ENCODE measurements around the gene ITGA4. TPM values are rescaled to one million over a fixed set of nuclear protein-coding genes. Genes with fewer than 3 reads are reported as not detected.
A peak's percentile ranks its signal among the peaks of the same experiment; 100 is the strongest.

Gene ITGA4
- total and polyA plus RNA-seq, 9 of the 15 experiments (the other 6 are each of a cell fraction or from before 2014, with no cell fraction given), result 0.06 to 0.81 (median 0.27) TPM

DNA sequence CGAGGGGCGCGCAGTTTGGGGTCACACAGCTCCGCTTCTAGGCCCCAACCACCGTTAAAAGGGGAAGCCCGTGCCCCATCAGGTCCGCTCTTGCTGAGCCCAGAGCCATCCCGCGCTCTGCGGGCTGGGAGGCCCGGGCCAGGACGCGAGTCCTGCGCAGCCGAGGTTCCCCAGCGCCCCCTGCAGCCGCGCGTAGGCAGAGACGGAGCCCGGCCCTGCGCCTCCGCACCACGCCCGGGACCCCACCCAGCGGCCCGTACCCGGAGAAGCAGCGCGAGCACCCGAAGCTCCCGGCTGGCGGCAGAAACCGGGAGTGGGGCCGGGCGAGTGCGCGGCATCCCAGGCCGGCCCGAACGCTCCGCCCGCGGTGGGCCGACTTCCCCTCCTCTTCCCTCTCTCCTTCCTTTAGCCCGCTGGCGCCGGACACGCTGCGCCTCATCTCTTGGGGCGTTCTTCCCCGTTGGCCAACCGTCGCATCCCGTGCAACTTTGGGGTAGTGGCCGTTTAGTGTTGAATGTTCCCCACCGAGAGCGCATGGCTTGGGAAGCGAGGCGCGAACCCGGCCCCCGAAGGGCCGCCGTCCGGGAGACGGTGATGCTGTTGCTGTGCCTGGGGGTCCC is at the start of gene ITGA4 (continued):
- TF ChIP-seq ATF7 (IDR thresholded peaks at IDR 0.05) (no peak), YBX1 (IDR thresholded peaks at IDR 0.05) (no peak), GATAD2B (IDR thresholded peaks at IDR 0.05; ENCODE audit: borderline replicate concordance) (no peak), SIN3A (IDR thresholded peaks at IDR 0.05; ENCODE audit: borderline replicate concordance in 2 of 2, control insufficient read depth in 1 of 2, low read depth in 2 of 2, low read length in 2 of 2) (no peak), ZFX (CRISPR knock-in tag; IDR thresholded peaks at IDR 0.05) (peak; percentile 47), MAZ (CRISPR knock-in tag; conservative IDR thresholded peaks at IDR 0.05 in 1 of 2, IDR thresholded peaks at IDR 0.05 in 1 of 2) (0 out of 4 replicates have a peak, but pooled peaks of 1 of the 2 experiments have one; percentile 41), ZNF79 (CRISPR knock-in tag; IDR thresholded peaks at IDR 0.05; ENCODE audit: low read depth) (no peak)
- TF ChIP-seq, protein P1, sequence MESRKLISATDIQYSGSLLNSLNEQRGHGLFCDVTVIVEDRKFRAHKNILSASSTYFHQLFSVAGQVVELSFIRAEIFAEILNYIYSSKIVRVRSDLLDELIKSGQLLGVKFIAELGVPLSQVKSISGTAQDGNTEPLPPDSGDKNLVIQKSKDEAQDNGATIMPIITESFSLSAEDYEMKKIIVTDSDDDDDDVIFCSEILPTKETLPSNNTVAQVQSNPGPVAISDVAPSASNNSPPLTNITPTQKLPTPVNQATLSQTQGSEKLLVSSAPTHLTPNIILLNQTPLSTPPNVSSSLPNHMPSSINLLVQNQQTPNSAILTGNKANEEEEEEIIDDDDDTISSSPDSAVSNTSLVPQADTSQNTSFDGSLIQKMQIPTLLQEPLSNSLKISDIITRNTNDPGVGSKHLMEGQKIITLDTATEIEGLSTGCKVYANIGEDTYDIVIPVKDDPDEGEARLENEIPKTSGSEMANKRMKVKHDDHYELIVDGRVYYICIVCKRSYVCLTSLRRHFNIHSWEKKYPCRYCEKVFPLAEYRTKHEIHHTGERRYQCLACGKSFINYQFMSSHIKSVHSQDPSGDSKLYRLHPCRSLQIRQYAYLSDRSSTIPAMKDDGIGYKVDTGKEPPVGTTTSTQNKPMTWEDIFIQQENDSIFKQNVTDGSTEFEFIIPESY (CRISPR knock-in tag; IDR thresholded peaks at IDR 0.05), result 0 out of 2 replicates have a peak, but pooled peaks have one; percentile 20

DNA sequence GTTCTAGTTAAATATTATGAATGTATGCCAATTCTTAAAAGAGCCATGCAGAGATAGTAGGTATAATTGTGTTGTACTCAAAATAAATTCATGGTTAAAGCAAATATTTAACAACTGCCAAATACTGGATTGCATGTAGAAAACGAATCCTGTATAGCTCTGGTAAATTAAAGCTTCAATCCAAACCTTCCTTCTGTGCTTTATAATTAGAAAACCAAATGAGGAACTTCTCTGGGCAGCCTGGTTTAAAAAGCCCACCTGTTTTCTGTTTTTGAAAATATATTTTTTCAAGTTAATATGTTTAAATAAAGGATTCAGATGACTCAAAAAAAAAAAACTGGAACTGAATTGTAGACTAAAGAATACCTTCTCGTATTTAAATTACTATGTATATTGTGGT is 48.3 kb upstream of the ITGA4 start:
- no peak for ATAC-seq
- ChIA-PET CTCF (ENCODE audit: low intra/inter-chr PET ratio) (no interaction called here), POLR2A (no interaction called here)
- Histone ChIP-seq H3K9me1 (ENCODE audit: control insufficient read depth, insufficient read depth, low read length) (no peaks in the 10 kb centered on the region), H3K27me3 (ENCODE audit: control insufficient read depth in 2 of 2, insufficient read depth in 2 of 2, low read length in 2 of 2) (no peaks in the 10 kb centered on the region), H3K9me3 (replicated peaks; ENCODE audit: control insufficient read depth, insufficient read depth, low read depth, low read length) (no peaks in the 10 kb centered on the region), H2AFZ (ENCODE audit: low read depth, low read length) (no peak overlapping the region), H3K36me3 (ENCODE audit: control insufficient read depth, insufficient read depth, low read length) (no peaks in the 10 kb centered on the region), H3K4me2 (ENCODE audit: insufficient read depth, low read length) (no peak overlapping the region), H3K27ac (ENCODE audit: extremely low read depth, low read depth, low read length) (no peak overlapping the region), H3K9ac (ENCODE audit: insufficient read depth in 1 of 2, low read depth in 2 of 2, low read length in 2 of 2) (no peak overlapping the region), H3K4me1 (replicated peaks in 1 of 2; ENCODE audit: control insufficient read depth in 2 of 2, insufficient read depth in 2 of 2, low read length in 2 of 2) (no peaks in the 10 kb centered on the region), H3K4me3 (no peak overlapping the region), H3K79me2 (ENCODE audit: control insufficient read depth, insufficient read depth, low read length) (no peaks in the 10 kb centered on the region), H4K20me1 (replicated peaks; ENCODE audit: control insufficient read depth, insufficient read depth, low read length) (no peaks in the 10 kb centered on the region)
- 3% methylated on average over 2 of the region's 2 CpGs for WGBS (ENCODE audit: insufficient coverage, low coverage, missing lambda C conversion rate)
- no peak for TF ChIP-seq CBX2 (IDR thresholded peaks at IDR 0.05; ENCODE audit: insufficient read depth, low read length, poor library complexity, severe bottlenecking)
- TF ChIP-seq, protein P2, sequence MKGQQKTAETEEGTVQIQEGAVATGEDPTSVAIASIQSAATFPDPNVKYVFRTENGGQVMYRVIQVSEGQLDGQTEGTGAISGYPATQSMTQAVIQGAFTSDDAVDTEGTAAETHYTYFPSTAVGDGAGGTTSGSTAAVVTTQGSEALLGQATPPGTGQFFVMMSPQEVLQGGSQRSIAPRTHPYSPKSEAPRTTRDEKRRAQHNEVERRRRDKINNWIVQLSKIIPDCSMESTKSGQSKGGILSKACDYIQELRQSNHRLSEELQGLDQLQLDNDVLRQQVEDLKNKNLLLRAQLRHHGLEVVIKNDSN (CRISPR knock-in tag; IDR thresholded peaks at IDR 0.05), result no peak
- FAIRE-seq, result no peak
- DNase-seq (ENCODE audit: extremely low read depth in 1 of 4, low spot score in 3 of 4), result no peak
- intact Hi-C loops (cut with micrococcal nuclease), result no loop called here
- in situ Hi-C loops (cut with MboI), result no loop called here
- BruUV-seq (replicated peaks), result no TSS peak

Data from K562 (cell line).